Endodermal cell (in vitro differentiated cells): ENCODE measurements around the gene CRYBG3. TPM values are rescaled to one million over a fixed set of nuclear protein-coding genes. Genes with fewer than 3 reads are reported as not detected.

Experiments
- DNase-seq: peaks from one replicate; pipeline ENCODE4 v3.0.0-alpha.2; 2017
- H3K27ac ChIP-seq: 2 replicates; pipeline ENCODE4 v1.5.1; 2013; ENCODE audit warnings: mild to moderate bottlenecking, low read depth, low read length, moderate library complexity
- H3K27me3 ChIP-seq: 2 replicates; pipeline ENCODE4 v1.6.1; 2013; ENCODE audit warnings: mild to moderate bottlenecking, low read length, moderate library complexity; ENCODE audit not compliant: insufficient read depth, control insufficient read depth, poor library complexity, severe bottlenecking
- H3K36me3 ChIP-seq: 2 replicates; pipeline ENCODE4 v1.7.0; 2013; ENCODE audit warnings: mild to moderate bottlenecking, low read length, moderate library complexity; ENCODE audit not compliant: control insufficient read depth, insufficient read depth
- H3K4me1 ChIP-seq: one replicate; pipeline ENCODE4 v1.7.0; 2013; ENCODE audit warnings: low read length; ENCODE audit not compliant: control insufficient read depth, insufficient read depth
- H3K4me3 ChIP-seq: 2 replicates; pipeline ENCODE4 v1.5.1; 2013; ENCODE audit warnings: mild to moderate bottlenecking, low read length, moderate library complexity
- H3K9ac ChIP-seq: 2 replicates; pipeline ENCODE4 v1.6.1; 2013; ENCODE audit warnings: mild to moderate bottlenecking, low read length, moderate library complexity; ENCODE audit not compliant: poor library complexity, severe bottlenecking; ENCODE audit errors: extremely low read depth
- H3K9me3 ChIP-seq: 2 replicates; pipeline ENCODE4 v1.6.1; 2013; ENCODE audit warnings: mild to moderate bottlenecking, low read length, moderate library complexity; ENCODE audit not compliant: control insufficient read depth
- H3K27ac Mint-ChIP-seq: 2 replicates; pipeline ENCODE4 v1.8.0; 2020; ENCODE audit warnings: mixed read lengths
- H3K27me3 Mint-ChIP-seq: 2 replicates; pipeline ENCODE4 v1.8.0; 2021; ENCODE audit warnings: mild to moderate bottlenecking, mixed read lengths; ENCODE audit not compliant: insufficient read depth
- H3K36me3 Mint-ChIP-seq: 2 replicates; pipeline ENCODE4 v1.8.0; 2020; ENCODE audit warnings: low read depth, mixed read lengths
- H3K4me1 Mint-ChIP-seq: 2 replicates; pipeline ENCODE4 v1.8.0; 2020; ENCODE audit warnings: mixed read lengths
- H3K4me3 Mint-ChIP-seq: 2 replicates; pipeline ENCODE4 v1.8.0; 2020; ENCODE audit warnings: mild to moderate bottlenecking, moderate library complexity, mixed read lengths
- H3K9me3 Mint-ChIP-seq: 2 replicates; pipeline ENCODE4 v1.8.0; 2020; ENCODE audit warnings: mild to moderate bottlenecking, mixed read lengths
- CTCF ChIP-seq: fragments of 200-600 bp; sonication (generic); conservative IDR thresholded peaks from 2 replicates; pipeline ENCODE4 v1.5.0; 2021; ENCODE audit warnings: antibody characterized with exemption, mild to moderate bottlenecking
- WGBS, 2 experiments: methylation state at CpG; one replicate each; pipeline versions ENCODE4 v1.1.5 to v1.1.7; 2013; ENCODE audit warnings: missing lambda C conversion rate in 2 of 2, mixed read lengths in 1 of 2; ENCODE audit not compliant: insufficient coverage in 1 of 2, insufficient read length in 1 of 2; 5-methylcytosine and 5-hydroxymethylcytosine counted together
- total RNA-seq, 2 donors: library from RNA; stranded (reverse); fragmentation: NEBNext Ultra II Directional in 1 of 2; extraction: Animal tissue kit (Norgen Biotek cat#: 25700) in 1 of 2; gene quantifications; 2 replicates in 1 of 2; 3 replicates in 1 of 2; pipeline ENCODE4 v1.2.1, GENCODE V29; 2021

CRYBG3 gene
- total RNA-seq, 2 donors from 2014 or later: 9.7 to 10.8 TPM

GRCh38 chr3:97916576-97916975 is 94.8 kb downstream of the CRYBG3 start:
- no peak for DNase-seq
- no peaks in the 10 kb centered on the region for H3K27me3 Mint-ChIP-seq
- H3K4me1 ChIP-seq: peaks cover 2% of the 10 kb centered on the region
- no peak overlapping the region for H3K27ac ChIP-seq
- H3K4me3 Mint-ChIP-seq: no peak overlapping the region
- H3K9me3 Mint-ChIP-seq: no peaks in the 10 kb centered on the region
- no peaks in the 10 kb centered on the region for H3K36me3 ChIP-seq
- H3K36me3 Mint-ChIP-seq: peaks cover 10% of the 10 kb centered on the region
- H3K4me1 Mint-ChIP-seq: peaks cover 15% of the 10 kb centered on the region
- no peak overlapping the region for H3K27ac Mint-ChIP-seq
- no peak overlapping the region for H3K4me3 ChIP-seq
- no peaks in the 10 kb centered on the region for H3K27me3 ChIP-seq
- TF ChIP-seq CTCF: no peak
- no peak overlapping the region for H3K9ac ChIP-seq
- no peaks in the 10 kb centered on the region for H3K9me3 ChIP-seq

GRCh38 chr3:97917813-97918536 is 96.2 kb downstream of the CRYBG3 start:
- H3K4me3 Mint-ChIP-seq: no peak overlapping the region

GRCh38 chr3:97927704-97928103 is 105.9 kb downstream of the CRYBG3 start:
- no peaks in the 10 kb centered on the region for H3K9me3 ChIP-seq
- no peaks in the 10 kb centered on the region for H3K36me3 ChIP-seq
- Mint-ChIP-seq H3K27me3 (no peaks in the 10 kb centered on the region), H3K27ac (no peak overlapping the region), H3K4me1 (no peaks in the 10 kb centered on the region), H3K4me3 (no peak overlapping the region), H3K9me3 (no peaks in the 10 kb centered on the region), H3K36me3 (peaks cover 16% of the 10 kb centered on the region)
- no peak overlapping the region for H3K27ac ChIP-seq
- no peaks in the 10 kb centered on the region for H3K27me3 ChIP-seq
- no peak for TF ChIP-seq CTCF
- H3K9ac ChIP-seq: no peak overlapping the region
- no peaks in the 10 kb centered on the region for H3K4me1 ChIP-seq
- no peak for DNase-seq
- H3K4me3 ChIP-seq: no peak overlapping the region

More at GRCh38 chr3:97917813-97918536, 96.2 kb downstream of the CRYBG3 start:
- Histone ChIP-seq H3K9ac (no peak overlapping the region), H3K27me3 (no peaks in the 10 kb centered on the region), H3K4me1 (no peaks in the 10 kb centered on the region), H3K36me3 (no peaks in the 10 kb centered on the region), H3K27ac (no peak overlapping the region), H3K4me3 (no peak overlapping the region), H3K9me3 (no peaks in the 10 kb centered on the region)
- Mint-ChIP-seq H3K36me3 (peaks cover 17% of the 10 kb centered on the region), H3K4me1 (peaks cover 13% of the 10 kb centered on the region), H3K27me3 (no peaks in the 10 kb centered on the region), H3K27ac (no peak overlapping the region), H3K9me3 (no peaks in the 10 kb centered on the region)
- TF ChIP-seq CTCF: no peak
- 95% methylated on average over 3 of the region's 3 CpGs; no CpG with 5 or more reads in 1 of the 2 experiments for WGBS, 2 experiments
- no peak for DNase-seq
